ENCODE data around the gene RBP3.

Gene RBP3

DNA sequence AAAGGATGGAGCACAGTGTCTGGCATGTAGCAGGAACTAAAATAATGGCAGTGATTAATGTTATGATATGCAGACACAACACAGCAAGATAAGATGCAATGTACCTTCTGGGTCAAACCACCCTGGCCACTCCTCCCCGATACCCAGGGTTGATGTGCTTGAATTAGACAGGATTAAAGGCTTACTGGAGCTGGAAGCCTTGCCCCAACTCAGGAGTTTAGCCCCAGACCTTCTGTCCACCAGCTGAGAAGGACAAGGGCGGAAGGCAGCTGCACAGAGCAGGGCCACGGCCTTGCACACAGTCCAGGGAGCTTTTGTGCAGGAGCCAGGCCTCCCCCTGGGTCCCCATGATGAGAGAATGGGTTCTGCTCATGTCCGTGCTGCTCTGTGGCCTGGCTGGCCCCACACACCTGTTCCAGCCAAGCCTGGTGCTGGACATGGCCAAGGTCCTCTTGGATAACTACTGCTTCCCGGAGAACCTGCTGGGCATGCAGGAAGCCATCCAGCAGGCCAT, at the start of gene RBP3:
TSS of gene RBP3 (plus strand) at position 226 of the 514 bp plus-strand sequence. CDS start at position 348, 122 bp downstream.
- no peak for DNase-seq (ENCODE audit: low spot score)

DNA sequence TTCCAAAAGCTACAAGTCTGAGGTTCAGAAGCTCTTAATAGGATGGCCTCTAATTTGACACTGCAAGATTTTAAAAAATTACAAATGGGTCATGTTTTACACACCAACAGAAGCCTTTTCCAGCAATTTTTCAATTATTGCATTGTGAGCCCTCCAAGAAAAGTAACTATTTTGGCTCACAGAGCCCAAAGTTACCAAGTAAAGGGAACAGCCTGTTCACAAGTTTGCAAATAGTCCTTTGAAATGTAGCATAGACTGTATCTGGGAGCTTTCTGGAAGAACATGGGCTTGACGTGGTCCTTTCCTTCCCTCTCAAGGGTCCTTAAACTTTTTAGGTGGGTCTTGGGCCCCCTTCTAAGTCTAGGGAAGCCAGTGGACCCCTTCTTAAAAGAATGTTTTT, 49.4 kb upstream of the RBP3 start:
- DNase-seq (ENCODE audit: low spot score): no peak

- no peak for DNase-seq (ENCODE audit: low spot score)
These were observed 48.3 kb upstream of the RBP3 start, which contains the start of gene GDF10 for GRCh38 chr10:47299611-47300428. GDF10 (plus strand) TSS chr10:47300197; CDS start chr10:47300652, 455 bp downstream.

DNA sequence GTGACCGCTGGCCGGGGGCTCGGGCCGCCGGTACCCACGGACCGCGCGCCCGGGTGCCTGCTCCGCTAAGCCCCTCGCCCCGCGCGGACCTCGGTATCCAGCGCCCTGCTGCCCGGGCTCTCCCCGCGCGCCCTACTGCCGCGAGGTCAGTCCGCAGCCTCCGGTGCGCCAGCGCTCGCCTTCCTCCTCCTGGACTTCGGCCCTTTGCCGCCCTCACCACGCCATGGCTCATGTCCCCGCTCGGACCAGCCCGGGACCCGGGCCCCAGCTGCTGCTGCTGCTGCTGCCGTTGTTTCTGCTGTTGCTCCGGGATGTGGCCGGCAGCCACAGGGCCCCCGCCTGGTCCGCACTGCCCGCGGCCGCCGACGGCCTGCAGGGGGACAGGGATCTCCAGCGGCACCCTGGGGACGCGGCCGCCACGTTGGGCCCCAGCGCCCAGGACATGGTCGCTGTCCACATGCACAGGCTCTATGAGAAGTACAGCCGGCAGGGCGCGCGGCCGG, 47.7 kb upstream of the RBP3 start:
- no peak for DNase-seq (ENCODE audit: low spot score)

DNA sequence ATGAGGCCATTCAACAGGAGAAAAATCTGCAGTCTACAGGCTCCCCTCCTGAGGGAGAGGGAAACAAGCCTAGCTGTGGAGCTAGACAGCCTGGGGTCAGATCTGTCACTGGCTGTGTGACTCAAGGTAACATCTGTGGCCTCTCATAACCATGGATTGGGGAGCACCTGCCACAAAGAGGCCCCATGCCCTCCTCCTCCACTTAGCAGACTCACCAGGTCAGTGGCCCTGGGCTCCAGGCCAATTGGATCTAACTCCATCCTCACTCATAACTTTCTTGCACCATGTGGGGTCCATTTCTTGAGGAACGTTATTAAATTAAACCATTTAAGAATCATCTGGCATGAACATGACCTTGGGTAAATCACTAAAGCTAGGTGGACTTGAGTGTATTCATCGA, 46.3 kb upstream of the RBP3 start:
- DNase-seq (ENCODE audit: low spot score): no peak

DNA sequence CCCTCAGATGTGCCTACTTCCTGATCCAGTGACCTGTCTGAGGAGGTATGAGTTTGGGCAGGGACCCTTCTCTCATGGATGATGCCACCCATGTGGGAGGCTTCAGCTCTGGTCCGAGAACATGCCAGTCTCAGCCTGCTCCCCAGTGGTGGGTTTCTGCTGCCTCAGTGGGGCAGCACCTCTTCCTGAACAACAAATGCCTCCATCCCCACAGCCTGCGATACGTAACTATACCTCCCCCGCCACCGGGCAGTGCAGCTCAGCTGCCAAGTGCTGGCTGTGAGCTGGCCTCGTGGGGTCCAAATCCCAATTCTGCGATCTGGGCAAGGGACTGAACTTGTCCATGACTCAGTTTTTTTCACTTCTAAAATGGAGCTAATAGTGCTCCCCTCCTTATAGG, 45.1 kb upstream of the RBP3 start:
- DNase-seq (ENCODE audit: low spot score): no peak

GRCh38 chr10:47303866-47304265, 44.3 kb upstream of the RBP3 start:
- DNase-seq (ENCODE audit: low spot score): no peak

DNA sequence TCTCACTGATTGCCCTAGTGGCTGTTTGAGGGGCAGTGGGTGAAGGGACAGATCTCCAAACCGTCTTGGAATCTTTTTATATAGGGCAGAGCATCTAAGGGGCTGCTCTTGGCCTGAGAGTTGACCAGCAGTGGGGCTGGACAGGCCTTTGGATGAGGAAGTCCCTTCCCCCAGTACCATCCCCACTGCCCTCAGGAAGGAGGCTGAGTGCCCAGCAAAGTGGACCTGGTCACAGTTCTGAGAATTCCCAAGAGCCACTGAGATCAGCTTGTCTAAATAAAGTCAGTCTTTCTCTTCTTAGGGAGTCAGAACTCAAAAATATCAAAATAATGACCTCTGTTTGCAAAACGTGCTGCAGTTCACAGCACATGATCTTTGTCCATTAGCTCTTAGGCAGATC, 42.6 kb upstream of the RBP3 start:
- DNase-seq (ENCODE audit: low spot score): no peak

GRCh38 chr10:47306387-47307210, 41.6 kb upstream of the RBP3 start:
- DNase-seq (ENCODE audit: low spot score): no peak

DNA sequence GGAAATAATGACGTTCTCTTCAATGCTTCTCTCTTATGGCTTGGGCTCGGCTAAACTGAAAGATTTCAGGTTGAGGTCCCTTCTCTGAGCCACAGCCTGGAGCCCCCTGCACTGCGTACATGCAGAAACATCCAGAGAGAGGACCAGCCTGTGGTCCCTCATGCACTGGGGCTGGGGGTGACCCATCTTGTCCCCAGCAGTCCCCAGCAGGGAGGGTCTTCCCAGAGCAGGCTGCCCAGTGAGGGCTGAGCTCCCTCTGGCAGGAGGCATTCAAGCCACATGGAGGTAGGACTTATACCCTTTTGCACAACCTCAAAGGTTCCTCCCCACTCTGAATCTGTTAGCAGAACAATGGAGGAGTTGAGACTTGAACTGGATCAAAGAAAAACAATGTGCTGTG, 40.8 kb upstream of the RBP3 start:
- no peak for DNase-seq (ENCODE audit: low spot score)

DNA sequence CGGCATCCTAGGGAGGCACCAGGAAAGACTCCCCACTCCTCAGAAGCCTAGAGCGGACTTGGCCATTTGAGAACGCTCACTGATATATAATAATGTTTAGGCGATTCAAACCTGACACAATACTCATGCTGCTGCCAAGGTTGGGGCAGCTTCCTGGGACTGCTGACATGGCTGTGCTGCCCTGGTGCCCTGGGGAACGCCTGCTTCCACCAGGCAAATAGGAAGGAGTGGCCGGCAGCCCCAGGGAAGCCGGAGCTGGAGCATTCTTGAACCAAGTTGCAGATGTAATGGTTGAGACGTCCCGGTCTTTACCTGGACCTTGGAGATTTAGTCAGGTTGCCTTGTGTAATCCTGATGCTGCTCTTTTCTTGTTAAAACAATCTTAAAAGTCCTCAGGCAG, 39.4 kb upstream of the RBP3 start:
- DNase-seq (ENCODE audit: low spot score): no peak

- no peak for DNase-seq (ENCODE audit: low spot score)
These were observed 38.6 kb upstream of the RBP3 start for GRCh38 chr10:47309408-47310089.

- DNase-seq (ENCODE audit: low spot score): no peak
These were observed 38.1 kb upstream of the RBP3 start for GRCh38 chr10:47310090-47310505.

GRCh38 chr10:47311193-47311931, 36.8 kb upstream of the RBP3 start:
- no peak for DNase-seq (ENCODE audit: low spot score)

DNA sequence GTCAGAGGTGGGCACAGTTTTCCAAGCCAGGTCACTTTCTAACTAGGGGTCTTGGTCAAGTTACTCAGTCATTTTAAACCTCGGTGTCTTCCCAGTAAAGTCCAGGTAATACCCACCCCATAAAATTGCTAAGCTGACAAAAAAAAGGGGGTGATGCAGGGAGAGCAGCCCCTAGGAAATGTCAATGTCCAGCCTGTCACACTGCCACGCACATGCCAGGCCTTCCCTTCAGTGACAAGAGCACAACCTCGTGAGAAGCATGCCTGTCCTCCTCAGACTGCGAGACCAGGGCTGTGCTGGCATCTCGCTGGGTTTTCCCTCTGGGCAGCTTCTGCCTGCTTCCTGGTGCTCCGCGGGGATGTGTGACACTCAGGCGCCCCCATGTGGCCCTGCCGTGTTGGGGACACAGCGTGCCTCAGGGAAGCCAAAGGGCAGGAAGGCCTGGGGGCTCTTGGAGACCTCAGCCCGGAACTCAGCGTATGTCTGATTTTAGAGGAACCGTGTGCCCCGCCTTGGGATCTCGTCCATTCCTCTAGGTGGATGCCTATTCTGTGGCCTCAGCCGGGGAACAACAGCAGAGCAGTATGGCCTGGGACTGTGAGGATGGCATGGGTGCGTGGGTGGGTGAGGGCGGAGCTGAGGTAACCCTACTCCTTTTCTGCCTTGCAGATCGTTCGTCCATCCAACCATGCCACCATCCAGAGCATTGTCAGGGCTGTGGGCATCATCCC, 36.1 kb upstream of the RBP3 start:
- peak; percentile 85 for DNase-seq (ENCODE audit: low spot score)

- DNase-seq (ENCODE audit: low spot score): no peak
These were observed 35.5 kb upstream of the RBP3 start for GRCh38 chr10:47312663-47312995.

- no peak for DNase-seq (ENCODE audit: low spot score)
These were observed 33.7 kb upstream of the RBP3 start for GRCh38 chr10:47314416-47314970.

GRCh38 chr10:47315421-47315820, 32.7 kb upstream of the RBP3 start:
- no peak for DNase-seq (ENCODE audit: low spot score)

GRCh38 chr10:47316131-47316530, 32.0 kb upstream of the RBP3 start:
- no peak for DNase-seq (ENCODE audit: low spot score)

- DNase-seq (ENCODE audit: low spot score): no peak
These were observed 30.9 kb upstream of the RBP3 start for GRCh38 chr10:47317251-47317650.

- peak; percentile 14 for DNase-seq (ENCODE audit: low spot score)
These were observed 29.5 kb upstream of the RBP3 start for GRCh38 chr10:47318706-47319105.

All from RKO (cell line).